Liver (tissue), 9 donors: ENCODE measurements around the gene TRAK1. TPM values are rescaled to one million over a fixed set of nuclear protein-coding genes. Genes with fewer than 3 reads are reported as not detected.

Experiments
- DNase-seq: peaks from one replicate; pipeline ENCODE4 v3.0.0-alpha.2; 2017; ENCODE audit warnings: low spot score
- H3K27ac ChIP-seq, 2 donors: one replicate each; pipeline ENCODE4 v1.7.0; 2013; ENCODE audit warnings: inconsistent platforms in 2 of 2, low read length in 2 of 2, control low read depth in 1 of 2, low read depth in 1 of 2, mild to moderate bottlenecking in 1 of 2
- H3K27me3 ChIP-seq, 4 donors: one replicate each; pipeline versions ENCODE4 v1.6.1 to v1.7.0; 2013; ENCODE audit warnings: low read length in 3 of 4, inconsistent platforms in 1 of 4, mild to moderate bottlenecking in 1 of 4, moderate library complexity in 1 of 4; ENCODE audit not compliant: control insufficient read depth in 4 of 4, insufficient read depth in 4 of 4
- H3K36me3 ChIP-seq, 4 donors: one replicate each; pipeline versions ENCODE4 v1.6.1 to v1.7.0; 2013; ENCODE audit warnings: low read length in 3 of 4, mild to moderate bottlenecking in 3 of 4, low read depth in 1 of 4, moderate library complexity in 1 of 4; ENCODE audit not compliant: control insufficient read depth in 4 of 4, insufficient read depth in 3 of 4
- H3K4me1 ChIP-seq, 4 donors: one replicate each; pipeline versions ENCODE4 v1.6.1 to v1.7.0; 2013; ENCODE audit warnings: low read length in 3 of 4, mild to moderate bottlenecking in 3 of 4, moderate library complexity in 1 of 4; ENCODE audit not compliant: control insufficient read depth in 4 of 4, insufficient read depth in 4 of 4
- H3K4me3 ChIP-seq, 3 donors: one replicate each; pipeline versions ENCODE4 v1.6.1 to v1.7.0; 2013; ENCODE audit warnings: low read length in 3 of 3, control low read depth in 1 of 3, low read depth in 1 of 3, mild to moderate bottlenecking in 1 of 3
- H3K9ac ChIP-seq, 2 donors: one replicate each; pipeline ENCODE4 v1.7.0; 2013; ENCODE audit warnings: low read length in 2 of 2, mild to moderate bottlenecking in 2 of 2, moderate library complexity in 2 of 2, control low read depth in 1 of 2, low read depth in 1 of 2
- H3K9me3 ChIP-seq, 4 donors: one replicate each; pipeline versions ENCODE4 v1.6.1 to v1.7.0; 2013; ENCODE audit warnings: low read length in 3 of 4; ENCODE audit not compliant: control insufficient read depth in 4 of 4
- CTCF ChIP-seq: fragments of 150-350 bp; IDR thresholded peaks from 2 replicates; pipeline ENCODE4 v1.5.1; 2017; ENCODE audit warnings: improper control_type of control experiment, low read depth, low read length; ENCODE audit not compliant: missing input control
- EGR1 ChIP-seq, 2 donors: IDR thresholded peaks; 2 replicates each; pipeline ENCODE4 v1.6.1; 2016 to 2018; ENCODE audit warnings: antibody characterized with exemption in 2 of 2, low read depth in 2 of 2
- FOXA1 ChIP-seq: IDR thresholded peaks from 2 replicates; pipeline ENCODE4 v1.6.1; 2016; ENCODE audit warnings: antibody characterized with exemption
- GABPA ChIP-seq, 2 donors: IDR thresholded peaks in 1 of 2; conservative IDR thresholded peaks in 1 of 2; 2 replicates each; pipeline ENCODE4 v1.6.1; 2016; ENCODE audit warnings: antibody characterized with exemption in 2 of 2, mild to moderate bottlenecking in 1 of 2, moderate library complexity in 1 of 2
- HNF4A ChIP-seq, 2 donors: conservative IDR thresholded peaks; 2 replicates each; pipeline ENCODE4 v1.6.1; 2016; ENCODE audit warnings: antibody characterized with exemption in 2 of 2, mild to moderate bottlenecking in 2 of 2
- HNF4G ChIP-seq: IDR thresholded peaks from 2 replicates; pipeline ENCODE4 v1.6.1; 2016; ENCODE audit warnings: antibody characterized with exemption
- JUND ChIP-seq, 2 donors: IDR thresholded peaks; 2 replicates each; pipeline ENCODE4 v1.6.1; 2016; ENCODE audit warnings: antibody characterized with exemption in 2 of 2
- NR2F2 ChIP-seq: IDR thresholded peaks from 2 replicates; pipeline ENCODE4 v1.6.1; 2016; ENCODE audit warnings: antibody characterized with exemption
- RAD21 ChIP-seq, 2 donors: IDR thresholded peaks; 2 replicates each; pipeline ENCODE4 v1.6.1; 2016; ENCODE audit warnings: antibody characterized with exemption in 2 of 2, mild to moderate bottlenecking in 2 of 2
- RXRA ChIP-seq, 2 donors: IDR thresholded peaks; 2 replicates each; pipeline ENCODE4 v1.6.1; 2017 to 2018; ENCODE audit warnings: antibody characterized with exemption in 2 of 2, mild to moderate bottlenecking in 1 of 2
- SP1 ChIP-seq: IDR thresholded peaks from 2 replicates; pipeline ENCODE4 v1.6.1; 2018; ENCODE audit warnings: antibody characterized with exemption, mild to moderate bottlenecking
- TAF1 ChIP-seq: conservative IDR thresholded peaks from 2 replicates; pipeline ENCODE4 v1.6.1; 2016; ENCODE audit warnings: antibody characterized with exemption, mild to moderate bottlenecking
- YY1 ChIP-seq: IDR thresholded peaks from 2 replicates; pipeline ENCODE4 v1.6.1; 2016; ENCODE audit warnings: antibody characterized with exemption, mild to moderate bottlenecking
- WGBS: extraction: QIAGEN DNeasy Blood & Tissue Kit; methylation state at CpG from one replicate; pipeline ENCODE4 v1.1.7; 2013; 5-methylcytosine and 5-hydroxymethylcytosine counted together
- polyA plus RNA-seq, 2 donors: library from polyadenylated mRNA; stranded (reverse) in 1 of 2; unstranded in 1 of 2; fragments of 200-250 nt in 1 of 2; fragments of >200 nt in 1 of 2; fragmentation: Nextera tagmentation in 1 of 2; extraction: Ambion mirVana in 1 of 2; gene quantifications; one replicate each; pipeline versions ENCODE4 v1.2.1 to v1.2.3, GENCODE V29; 2013 to 2015
- total RNA-seq, 2 donors: library from RNA; depleted of rRNA; stranded (reverse); fragments of >200 nt; gene quantifications; one replicate each; pipeline ENCODE4 v1.2.3, GENCODE V29; 2014
- TF ChIP-seq, protein P1 (sequence below): IDR thresholded peaks from 2 replicates; pipeline ENCODE4 v1.6.1; 2016; ENCODE audit warnings: antibody characterized with exemption
- TF ChIP-seq, protein P2 (sequence below): IDR thresholded peaks from 2 replicates; pipeline ENCODE4 v1.6.1; 2016; ENCODE audit warnings: antibody characterized with exemption, mild to moderate bottlenecking
- TF ChIP-seq, protein P3 (sequence below): IDR thresholded peaks from 2 replicates; pipeline ENCODE4 v1.6.1; 2016; ENCODE audit warnings: antibody characterized with exemption
- TF ChIP-seq, protein P4 (sequence below): IDR thresholded peaks from 2 replicates; pipeline ENCODE4 v1.6.1; 2016; ENCODE audit warnings: antibody characterized with exemption
- donor health status: healthy.
- donor health status: healthy.
- donor health status: healthy.
- donor health status: healthy.
- donor health status: healthy.

Gene TRAK1
- total and polyA plus RNA-seq, 4 donors = 3.4 to 21.7 (median 8.6) TPM

DNA sequence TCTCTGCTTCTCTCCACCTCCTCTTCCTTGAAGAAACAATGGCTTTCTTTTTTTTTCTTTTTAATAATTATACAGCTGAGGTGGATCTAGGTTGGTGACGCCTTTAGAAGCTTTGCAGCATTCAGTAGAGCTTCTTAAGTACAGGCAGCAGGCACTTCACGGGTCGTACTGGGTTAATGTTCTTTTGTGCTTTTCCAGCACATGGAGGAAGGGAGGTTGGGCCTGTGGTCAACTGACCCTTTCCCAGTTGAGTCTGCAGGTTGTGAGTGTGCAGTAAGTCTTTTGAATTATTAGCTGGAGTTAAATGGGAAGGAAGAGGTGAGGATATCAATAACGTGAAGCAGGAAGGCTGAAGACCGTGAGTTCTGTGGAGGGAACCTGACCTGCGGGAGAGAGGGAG is 7.0 kb downstream of the TRAK1 start (continued):
- TF ChIP-seq, protein P1, sequence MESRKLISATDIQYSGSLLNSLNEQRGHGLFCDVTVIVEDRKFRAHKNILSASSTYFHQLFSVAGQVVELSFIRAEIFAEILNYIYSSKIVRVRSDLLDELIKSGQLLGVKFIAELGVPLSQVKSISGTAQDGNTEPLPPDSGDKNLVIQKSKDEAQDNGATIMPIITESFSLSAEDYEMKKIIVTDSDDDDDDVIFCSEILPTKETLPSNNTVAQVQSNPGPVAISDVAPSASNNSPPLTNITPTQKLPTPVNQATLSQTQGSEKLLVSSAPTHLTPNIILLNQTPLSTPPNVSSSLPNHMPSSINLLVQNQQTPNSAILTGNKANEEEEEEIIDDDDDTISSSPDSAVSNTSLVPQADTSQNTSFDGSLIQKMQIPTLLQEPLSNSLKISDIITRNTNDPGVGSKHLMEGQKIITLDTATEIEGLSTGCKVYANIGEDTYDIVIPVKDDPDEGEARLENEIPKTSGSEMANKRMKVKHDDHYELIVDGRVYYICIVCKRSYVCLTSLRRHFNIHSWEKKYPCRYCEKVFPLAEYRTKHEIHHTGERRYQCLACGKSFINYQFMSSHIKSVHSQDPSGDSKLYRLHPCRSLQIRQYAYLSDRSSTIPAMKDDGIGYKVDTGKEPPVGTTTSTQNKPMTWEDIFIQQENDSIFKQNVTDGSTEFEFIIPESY = no peak
- TF ChIP-seq YY1 = no peak

GRCh38 chr3:42099020-42099765 is 8.0 kb downstream of the TRAK1 start:
- no peaks in the 10 kb centered on the region for H3K9me3 ChIP-seq
- TF ChIP-seq RAD21 (IDR thresholded peaks at IDR 0.05) = no peak
- TF ChIP-seq HNF4G = no peak
- no peak for TF ChIP-seq SP1
- TF ChIP-seq EGR1 (IDR thresholded peaks at IDR 0.05; ENCODE audit: low read depth in 2 of 2) = no peak
- no peak for TF ChIP-seq GABPA (IDR thresholded peaks at IDR 0.05 in 1 of 2, conservative IDR thresholded peaks at IDR 0.05 in 1 of 2)
- TF ChIP-seq, protein P2, sequence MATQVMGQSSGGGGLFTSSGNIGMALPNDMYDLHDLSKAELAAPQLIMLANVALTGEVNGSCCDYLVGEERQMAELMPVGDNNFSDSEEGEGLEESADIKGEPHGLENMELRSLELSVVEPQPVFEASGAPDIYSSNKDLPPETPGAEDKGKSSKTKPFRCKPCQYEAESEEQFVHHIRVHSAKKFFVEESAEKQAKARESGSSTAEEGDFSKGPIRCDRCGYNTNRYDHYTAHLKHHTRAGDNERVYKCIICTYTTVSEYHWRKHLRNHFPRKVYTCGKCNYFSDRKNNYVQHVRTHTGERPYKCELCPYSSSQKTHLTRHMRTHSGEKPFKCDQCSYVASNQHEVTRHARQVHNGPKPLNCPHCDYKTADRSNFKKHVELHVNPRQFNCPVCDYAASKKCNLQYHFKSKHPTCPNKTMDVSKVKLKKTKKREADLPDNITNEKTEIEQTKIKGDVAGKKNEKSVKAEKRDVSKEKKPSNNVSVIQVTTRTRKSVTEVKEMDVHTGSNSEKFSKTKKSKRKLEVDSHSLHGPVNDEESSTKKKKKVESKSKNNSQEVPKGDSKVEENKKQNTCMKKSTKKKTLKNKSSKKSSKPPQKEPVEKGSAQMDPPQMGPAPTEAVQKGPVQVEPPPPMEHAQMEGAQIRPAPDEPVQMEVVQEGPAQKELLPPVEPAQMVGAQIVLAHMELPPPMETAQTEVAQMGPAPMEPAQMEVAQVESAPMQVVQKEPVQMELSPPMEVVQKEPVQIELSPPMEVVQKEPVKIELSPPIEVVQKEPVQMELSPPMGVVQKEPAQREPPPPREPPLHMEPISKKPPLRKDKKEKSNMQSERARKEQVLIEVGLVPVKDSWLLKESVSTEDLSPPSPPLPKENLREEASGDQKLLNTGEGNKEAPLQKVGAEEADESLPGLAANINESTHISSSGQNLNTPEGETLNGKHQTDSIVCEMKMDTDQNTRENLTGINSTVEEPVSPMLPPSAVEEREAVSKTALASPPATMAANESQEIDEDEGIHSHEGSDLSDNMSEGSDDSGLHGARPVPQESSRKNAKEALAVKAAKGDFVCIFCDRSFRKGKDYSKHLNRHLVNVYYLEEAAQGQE = no peak
- TF ChIP-seq RXRA (IDR thresholded peaks at IDR 0.05) = no peak
- TF ChIP-seq TAF1 = no peak
- TF ChIP-seq FOXA1 = no peak
- TF ChIP-seq HNF4A (conservative IDR thresholded peaks at IDR 0.05) = no peak
- TF ChIP-seq, protein P3, sequence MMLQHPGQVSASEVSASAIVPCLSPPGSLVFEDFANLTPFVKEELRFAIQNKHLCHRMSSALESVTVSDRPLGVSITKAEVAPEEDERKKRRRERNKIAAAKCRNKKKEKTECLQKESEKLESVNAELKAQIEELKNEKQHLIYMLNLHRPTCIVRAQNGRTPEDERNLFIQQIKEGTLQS = no peak
- H3K9ac ChIP-seq = no peak overlapping the region
- no peaks in the 10 kb centered on the region for H3K27me3 ChIP-seq
- peaks cover 0 to 11% (median 5%) of the 10 kb centered on the region in 4 donors for H3K4me1 ChIP-seq
- H3K4me3 ChIP-seq = no peak overlapping the region
- WGBS = 85% methylated on average over 19 of the region's 19 CpGs
- H3K36me3 ChIP-seq = no peaks in the 10 kb centered on the region
- DNase-seq = no peak
- no peak overlapping the region for H3K27ac ChIP-seq

DNA sequence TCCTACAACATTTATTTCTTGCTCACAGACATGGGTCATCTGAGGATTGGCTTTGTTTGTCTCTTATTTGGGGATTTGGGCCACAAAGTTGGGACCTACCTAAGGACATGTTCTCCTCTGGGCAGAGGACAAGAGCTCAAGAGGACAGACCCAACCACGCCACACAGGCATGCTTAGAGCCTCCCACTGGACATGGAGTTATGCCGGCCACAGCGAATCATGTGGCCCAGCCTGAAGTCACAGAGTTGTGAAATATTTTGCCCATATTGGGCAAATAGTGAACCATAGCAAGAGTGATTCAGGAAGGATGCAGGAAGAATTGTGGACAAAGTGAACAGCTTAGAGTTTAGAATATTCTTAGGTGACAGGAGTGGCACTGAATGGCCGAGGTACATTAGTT is 9.9 kb downstream of the TRAK1 start:
- DNase-seq = no peak
- Histone ChIP-seq H3K9me3 (no peaks in the 10 kb centered on the region), H3K36me3 (no peaks in the 10 kb centered on the region), H3K4me1 (peaks cover 0 to 11% (median 5%) of the 10 kb centered on the region in 4 donors), H3K27ac (peak overlapping the region; percentile 19 to 73), H3K4me3 (no peak overlapping the region), H3K27me3 (no peaks in the 10 kb centered on the region), H3K9ac (no peak overlapping the region)
- 48% methylated on average over 4 of the region's 4 CpGs for WGBS
- TF ChIP-seq HNF4G (peak; percentile 46), JUND (IDR thresholded peaks at IDR 0.05) (no peak), GABPA (IDR thresholded peaks at IDR 0.05 in 1 of 2, conservative IDR thresholded peaks at IDR 0.05 in 1 of 2) (no peak), RXRA (IDR thresholded peaks at IDR 0.05) (peak; percentile 75 to 77), CTCF (peak; percentile 2), FOXA1 (no peak), NR2F2 (no peak), RAD21 (IDR thresholded peaks at IDR 0.05) (peak; percentile 41 to 59)
- TF ChIP-seq, protein P3 = no peak
- TF ChIP-seq, protein P1 = peak; percentile 52
- TF ChIP-seq, protein P4, sequence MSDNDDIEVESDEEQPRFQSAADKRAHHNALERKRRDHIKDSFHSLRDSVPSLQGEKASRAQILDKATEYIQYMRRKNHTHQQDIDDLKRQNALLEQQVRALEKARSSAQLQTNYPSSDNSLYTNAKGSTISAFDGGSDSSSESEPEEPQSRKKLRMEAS = peak; percentile 54
